Measurements from ENCODE around the gene CALML6.

Gene CALML6

DNA sequence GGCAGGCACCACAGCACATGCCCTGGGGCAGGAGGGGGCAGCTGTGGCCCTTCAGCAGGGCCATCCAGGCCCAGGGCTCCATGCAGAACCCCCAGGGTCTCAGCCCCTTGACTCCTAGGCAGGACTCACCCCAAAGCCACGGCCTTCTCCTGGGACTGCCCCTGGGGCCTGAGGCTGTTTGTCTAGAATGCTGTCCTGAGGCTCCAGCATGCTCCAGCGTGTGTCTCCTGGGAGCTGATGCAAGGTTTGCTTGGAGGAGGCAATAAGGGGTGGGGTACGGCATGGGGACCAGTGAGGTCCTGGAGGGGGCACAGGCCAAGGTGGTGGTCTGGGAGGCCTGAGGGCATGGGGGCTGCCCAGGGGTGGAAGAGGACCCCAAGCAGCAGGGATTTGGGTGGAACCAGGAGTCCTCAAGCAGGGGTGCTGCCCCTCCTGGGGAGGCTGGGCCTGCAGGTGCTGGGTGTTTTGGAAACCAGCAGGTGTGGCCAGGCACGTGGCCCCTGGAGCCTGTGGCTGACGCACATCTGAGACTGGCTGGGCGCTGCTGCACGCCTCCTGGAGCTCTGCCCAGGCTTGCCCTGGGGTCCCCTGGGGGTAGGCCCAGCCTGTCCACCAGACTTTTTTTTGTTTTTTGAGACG is 7.8 kb upstream of the CALML6 start (continued):
- TF ChIP-seq, protein P1, sequence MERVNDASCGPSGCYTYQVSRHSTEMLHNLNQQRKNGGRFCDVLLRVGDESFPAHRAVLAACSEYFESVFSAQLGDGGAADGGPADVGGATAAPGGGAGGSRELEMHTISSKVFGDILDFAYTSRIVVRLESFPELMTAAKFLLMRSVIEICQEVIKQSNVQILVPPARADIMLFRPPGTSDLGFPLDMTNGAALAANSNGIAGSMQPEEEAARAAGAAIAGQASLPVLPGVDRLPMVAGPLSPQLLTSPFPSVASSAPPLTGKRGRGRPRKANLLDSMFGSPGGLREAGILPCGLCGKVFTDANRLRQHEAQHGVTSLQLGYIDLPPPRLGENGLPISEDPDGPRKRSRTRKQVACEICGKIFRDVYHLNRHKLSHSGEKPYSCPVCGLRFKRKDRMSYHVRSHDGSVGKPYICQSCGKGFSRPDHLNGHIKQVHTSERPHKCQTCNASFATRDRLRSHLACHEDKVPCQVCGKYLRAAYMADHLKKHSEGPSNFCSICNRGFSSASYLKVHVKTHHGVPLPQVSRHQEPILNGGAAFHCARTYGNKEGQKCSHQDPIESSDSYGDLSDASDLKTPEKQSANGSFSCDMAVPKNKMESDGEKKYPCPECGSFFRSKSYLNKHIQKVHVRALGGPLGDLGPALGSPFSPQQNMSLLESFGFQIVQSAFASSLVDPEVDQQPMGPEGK (tag by site-specific recombination; IDR thresholded peaks at IDR 0.05): peak; percentile 97
- peak; percentile 90 for TF ChIP-seq GLIS1 (tag by site-specific recombination; IDR thresholded peaks at IDR 0.05)
- no peak for TF ChIP-seq ZFP3 (tag by site-specific recombination; IDR thresholded peaks at IDR 0.05; ENCODE audit: low read depth)
- peak; percentile 37; the same call in 1 of the 2 replicates for TF ChIP-seq ZNF600 (tag by site-specific recombination; IDR thresholded peaks at IDR 0.05)
- TF ChIP-seq, protein P2, sequence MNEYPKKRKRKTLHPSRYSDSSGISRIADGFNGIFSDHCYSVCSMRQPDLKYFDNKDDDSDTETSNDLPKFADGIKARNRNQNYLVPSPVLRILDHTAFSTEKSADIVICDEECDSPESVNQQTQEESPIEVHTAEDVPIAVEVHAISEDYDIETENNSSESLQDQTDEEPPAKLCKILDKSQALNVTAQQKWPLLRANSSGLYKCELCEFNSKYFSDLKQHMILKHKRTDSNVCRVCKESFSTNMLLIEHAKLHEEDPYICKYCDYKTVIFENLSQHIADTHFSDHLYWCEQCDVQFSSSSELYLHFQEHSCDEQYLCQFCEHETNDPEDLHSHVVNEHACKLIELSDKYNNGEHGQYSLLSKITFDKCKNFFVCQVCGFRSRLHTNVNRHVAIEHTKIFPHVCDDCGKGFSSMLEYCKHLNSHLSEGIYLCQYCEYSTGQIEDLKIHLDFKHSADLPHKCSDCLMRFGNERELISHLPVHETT (tag by site-specific recombination; IDR thresholded peaks at IDR 0.05): no peak
- no peak for TF ChIP-seq ZNF324 (tag by site-specific recombination; IDR thresholded peaks at IDR 0.05)
- no peak for TF ChIP-seq ZNF521 (tag by site-specific recombination; IDR thresholded peaks at IDR 0.05)
- 0 out of 2 replicates have a peak, but pooled peaks have one; percentile 16 for TF ChIP-seq KLF10 (tag by site-specific recombination; IDR thresholded peaks at IDR 0.05)
- TF ChIP-seq, protein P3, sequence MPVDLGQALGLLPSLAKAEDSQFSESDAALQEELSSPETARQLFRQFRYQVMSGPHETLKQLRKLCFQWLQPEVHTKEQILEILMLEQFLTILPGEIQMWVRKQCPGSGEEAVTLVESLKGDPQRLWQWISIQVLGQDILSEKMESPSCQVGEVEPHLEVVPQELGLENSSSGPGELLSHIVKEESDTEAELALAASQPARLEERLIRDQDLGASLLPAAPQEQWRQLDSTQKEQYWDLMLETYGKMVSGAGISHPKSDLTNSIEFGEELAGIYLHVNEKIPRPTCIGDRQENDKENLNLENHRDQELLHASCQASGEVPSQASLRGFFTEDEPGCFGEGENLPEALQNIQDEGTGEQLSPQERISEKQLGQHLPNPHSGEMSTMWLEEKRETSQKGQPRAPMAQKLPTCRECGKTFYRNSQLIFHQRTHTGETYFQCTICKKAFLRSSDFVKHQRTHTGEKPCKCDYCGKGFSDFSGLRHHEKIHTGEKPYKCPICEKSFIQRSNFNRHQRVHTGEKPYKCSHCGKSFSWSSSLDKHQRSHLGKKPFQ (tag by site-specific recombination; IDR thresholded peaks at IDR 0.05): no peak
- TF ChIP-seq, protein P4, sequence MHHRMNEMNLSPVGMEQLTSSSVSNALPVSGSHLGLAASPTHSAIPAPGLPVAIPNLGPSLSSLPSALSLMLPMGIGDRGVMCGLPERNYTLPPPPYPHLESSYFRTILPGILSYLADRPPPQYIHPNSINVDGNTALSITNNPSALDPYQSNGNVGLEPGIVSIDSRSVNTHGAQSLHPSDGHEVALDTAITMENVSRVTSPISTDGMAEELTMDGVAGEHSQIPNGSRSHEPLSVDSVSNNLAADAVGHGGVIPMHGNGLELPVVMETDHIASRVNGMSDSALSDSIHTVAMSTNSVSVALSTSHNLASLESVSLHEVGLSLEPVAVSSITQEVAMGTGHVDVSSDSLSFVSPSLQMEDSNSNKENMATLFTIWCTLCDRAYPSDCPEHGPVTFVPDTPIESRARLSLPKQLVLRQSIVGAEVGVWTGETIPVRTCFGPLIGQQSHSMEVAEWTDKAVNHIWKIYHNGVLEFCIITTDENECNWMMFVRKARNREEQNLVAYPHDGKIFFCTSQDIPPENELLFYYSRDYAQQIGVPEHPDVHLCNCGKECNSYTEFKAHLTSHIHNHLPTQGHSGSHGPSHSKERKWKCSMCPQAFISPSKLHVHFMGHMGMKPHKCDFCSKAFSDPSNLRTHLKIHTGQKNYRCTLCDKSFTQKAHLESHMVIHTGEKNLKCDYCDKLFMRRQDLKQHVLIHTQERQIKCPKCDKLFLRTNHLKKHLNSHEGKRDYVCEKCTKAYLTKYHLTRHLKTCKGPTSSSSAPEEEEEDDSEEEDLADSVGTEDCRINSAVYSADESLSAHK (tag by site-specific recombination; IDR thresholded peaks at IDR 0.05): 0 out of 2 replicates have a peak, but pooled peaks have one; percentile 7
- no peak for TF ChIP-seq ZBTB1 (tag by site-specific recombination; IDR thresholded peaks at IDR 0.05)
- TF ChIP-seq ZFP69B (tag by site-specific recombination; IDR thresholded peaks at IDR 0.05): 0 out of 2 replicates have a peak, but pooled peaks have one; percentile 13
- TF ChIP-seq, protein P5, sequence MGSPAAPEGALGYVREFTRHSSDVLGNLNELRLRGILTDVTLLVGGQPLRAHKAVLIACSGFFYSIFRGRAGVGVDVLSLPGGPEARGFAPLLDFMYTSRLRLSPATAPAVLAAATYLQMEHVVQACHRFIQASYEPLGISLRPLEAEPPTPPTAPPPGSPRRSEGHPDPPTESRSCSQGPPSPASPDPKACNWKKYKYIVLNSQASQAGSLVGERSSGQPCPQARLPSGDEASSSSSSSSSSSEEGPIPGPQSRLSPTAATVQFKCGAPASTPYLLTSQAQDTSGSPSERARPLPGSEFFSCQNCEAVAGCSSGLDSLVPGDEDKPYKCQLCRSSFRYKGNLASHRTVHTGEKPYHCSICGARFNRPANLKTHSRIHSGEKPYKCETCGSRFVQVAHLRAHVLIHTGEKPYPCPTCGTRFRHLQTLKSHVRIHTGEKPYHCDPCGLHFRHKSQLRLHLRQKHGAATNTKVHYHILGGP (tag by site-specific recombination; IDR thresholded peaks at IDR 0.05): 0 out of 2 replicates have a peak, but pooled peaks have one; percentile 36
- TF ChIP-seq, protein P6, sequence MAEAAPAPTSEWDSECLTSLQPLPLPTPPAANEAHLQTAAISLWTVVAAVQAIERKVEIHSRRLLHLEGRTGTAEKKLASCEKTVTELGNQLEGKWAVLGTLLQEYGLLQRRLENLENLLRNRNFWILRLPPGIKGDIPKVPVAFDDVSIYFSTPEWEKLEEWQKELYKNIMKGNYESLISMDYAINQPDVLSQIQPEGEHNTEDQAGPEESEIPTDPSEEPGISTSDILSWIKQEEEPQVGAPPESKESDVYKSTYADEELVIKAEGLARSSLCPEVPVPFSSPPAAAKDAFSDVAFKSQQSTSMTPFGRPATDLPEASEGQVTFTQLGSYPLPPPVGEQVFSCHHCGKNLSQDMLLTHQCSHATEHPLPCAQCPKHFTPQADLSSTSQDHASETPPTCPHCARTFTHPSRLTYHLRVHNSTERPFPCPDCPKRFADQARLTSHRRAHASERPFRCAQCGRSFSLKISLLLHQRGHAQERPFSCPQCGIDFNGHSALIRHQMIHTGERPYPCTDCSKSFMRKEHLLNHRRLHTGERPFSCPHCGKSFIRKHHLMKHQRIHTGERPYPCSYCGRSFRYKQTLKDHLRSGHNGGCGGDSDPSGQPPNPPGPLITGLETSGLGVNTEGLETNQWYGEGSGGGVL (tag by site-specific recombination; IDR thresholded peaks at IDR 0.05): peak; percentile 73
- TF ChIP-seq ZNF10 (tag by site-specific recombination; IDR thresholded peaks at IDR 0.05): no peak
